Testis (tissue), 2 donors: ENCODE results near the gene SATB1.

Experiments used
- CTCF ChIP-seq, 3 experiments: fragments of 450-650 bp in 2 of 3; fragments of 200-600 bp in 1 of 3; sonication (generic) in 1 of 3; IDR thresholded peaks; one replicate each; pipeline ENCODE4 v1.5.1; 2016 to 2019; ENCODE audit warnings: antibody characterized with exemption in 3 of 3, mild to moderate bottlenecking in 2 of 3, moderate library complexity in 1 of 3
- POLR2A ChIP-seq: fragments of 450-650 bp; IDR thresholded peaks from one replicate; pipeline ENCODE4 v1.6.1; 2017; ENCODE audit warnings: antibody characterized with exemption, mild to moderate bottlenecking, moderate library complexity

- TF ChIP-seq CTCF (IDR thresholded peaks at IDR 0.05) (no peak), POLR2A (no peak)
Measured at GRCh38 chr3:18438586-18438985, 13.4 kb upstream of the SATB1 start.
